ENCODE results near the gene SECTM1.

GRCh38 chr17:82314012-82314726 is 19.4 kb downstream of the SECTM1 start:
- no peak for TF ChIP-seq CTCF (IDR thresholded peaks at IDR 0.05; ENCODE audit: low read depth, low read length, poor library complexity, severe bottlenecking)
- no peak for TF ChIP-seq EZH2phosphoT487 (IDR thresholded peaks at IDR 0.05; ENCODE audit: borderline replicate concordance, low read length)

Measured in DOHH2 (cell line).